ENCODE measurements around the gene KIN. TPM values are rescaled to one million over a fixed set of nuclear protein-coding genes. Genes with fewer than 3 reads are reported as not detected.
"Not testable (repeated sequence)": the region's sequence is repeated elsewhere in the genome, so short reads cannot be mapped to it uniquely, and the experiment has no call there.

KIN gene
- total and polyA plus RNA-seq, 9 donors, result 7.4 to 14.6 (median 11.4) TPM

- 91 to 92% (median 91%) methylated on average over 5 of the region's 5 CpGs for WGBS, 3 donors
- no peaks in the 10 kb centered on the region for H3K36me3 ChIP-seq
- no peaks in the 10 kb centered on the region for H3K4me1 ChIP-seq (ENCODE audit: insufficient read depth)
- TF ChIP-seq POLR2A (IDR thresholded peaks at IDR 0.05) (no peak), CTCF (IDR thresholded peaks at IDR 0.05) (no peak), EP300 (IDR thresholded peaks at IDR 0.05) (no peak)
- no peak overlapping the region for H3K27ac ChIP-seq
- no peak overlapping the region for H3K4me3 ChIP-seq
- intact Hi-C loops (cut with DNase I), result no loop called here
- no peak for DNase-seq
- H3K27me3 ChIP-seq, result no peaks in the 10 kb centered on the region
- H3K9me3 ChIP-seq, result no peaks in the 10 kb centered on the region
These were observed 37.6 kb downstream of the KIN start for GRCh38 chr10:7750222-7750621.

- H3K27me3 ChIP-seq; DNase-seq; H3K4me1 ChIP-seq (ENCODE audit: insufficient read depth); H3K9me3 ChIP-seq; H3K36me3 ChIP-seq; H3K4me3 ChIP-seq; intact Hi-C loops (cut with DNase I); H3K27ac ChIP-seq: not testable (repeated sequence)
- 79 to 89% (median 83%) methylated on average over 7 of the region's 7 CpGs for WGBS, 3 donors
These were observed 39.2 kb downstream of the KIN start for GRCh38 chr10:7748637-7749036.

GRCh38 chr10:7744307-7744706 lies 43.5 kb downstream of the KIN start:
- Histone ChIP-seq H3K4me1 (ENCODE audit: insufficient read depth) (no peaks in the 10 kb centered on the region), H3K36me3 (no peaks in the 10 kb centered on the region), H3K27me3 (no peaks in the 10 kb centered on the region), H3K4me3 (no peak overlapping the region), H3K27ac (no peak overlapping the region), H3K9me3 (no peaks in the 10 kb centered on the region)
- no peak for DNase-seq
- intact Hi-C loops (cut with DNase I), result no loop called here
- TF ChIP-seq EP300 (IDR thresholded peaks at IDR 0.05), result no peak
- TF ChIP-seq CTCF (IDR thresholded peaks at IDR 0.05), result no peak
- TF ChIP-seq POLR2A (IDR thresholded peaks at IDR 0.05), result no peak
- 87 to 91% (median 87%) methylated on average over 8 of the region's 8 CpGs for WGBS, 3 donors

GRCh38 chr10:7738536-7739407 lies 49.0 kb downstream of the KIN start:
- Histone ChIP-seq H3K27ac (no peak overlapping the region), H3K9me3 (no peaks in the 10 kb centered on the region), H3K4me1 (ENCODE audit: insufficient read depth) (no peaks in the 10 kb centered on the region), H3K27me3 (no peaks in the 10 kb centered on the region), H3K4me3 (no peak overlapping the region), H3K36me3 (no peaks in the 10 kb centered on the region)
- intact Hi-C loops (cut with DNase I), result no loop called here
- 69 to 74% (median 69%) methylated on average over 20 of the region's 20 CpGs for WGBS, 3 donors
- no peak for DNase-seq
- TF ChIP-seq POLR2A (IDR thresholded peaks at IDR 0.05), result no peak
- no peak for TF ChIP-seq EP300 (IDR thresholded peaks at IDR 0.05)

- Histone ChIP-seq H3K36me3 (no peaks in the 10 kb centered on the region), H3K9me3 (no peaks in the 10 kb centered on the region), H3K4me1 (ENCODE audit: insufficient read depth) (no peaks in the 10 kb centered on the region), H3K4me3 (no peak overlapping the region), H3K27me3 (no peaks in the 10 kb centered on the region), H3K27ac (no peak overlapping the region)
- no peak for DNase-seq
- no peak for TF ChIP-seq EP300 (IDR thresholded peaks at IDR 0.05)
- TF ChIP-seq CTCF (IDR thresholded peaks at IDR 0.05), result no peak
- TF ChIP-seq POLR2A (IDR thresholded peaks at IDR 0.05), result no peak
- WGBS, 3 donors, result 86 to 91% (median 87%) methylated on average over 12 to 13 of the region's 13 CpGs
- intact Hi-C loops (cut with DNase I), result no loop called here
These were observed 53.0 kb downstream of the KIN start for GRCh38 chr10:7734821-7735220.

All from ovary (tissue), 9 donors.